Activated naive CD8-positive, alpha-beta T cell treated with anti-CD3 and anti-CD28 coated beads, Interleukin-2, amount 50 U/mL, for 24 hours (primary cell): Measurements from ENCODE around the gene FLVCR2.

Experiments used
- ATAC-seq: fragments of 150-1000 bp; cut with Tn5 transposase; one replicate; pipeline ENCODE4 v1.10.0; 2021
- DNase-seq: peaks from one replicate; pipeline ENCODE4 v3.0.0; 2021
- H3K27ac Mint-ChIP-seq: one replicate; pipeline ENCODE4 v1.8.0; 2021; ENCODE audit warnings: mild to moderate bottlenecking, mixed read lengths
- H3K27me3 Mint-ChIP-seq: one replicate; pipeline ENCODE4 v1.8.0; 2021; ENCODE audit warnings: mixed read lengths
- H3K36me3 Mint-ChIP-seq: one replicate; pipeline ENCODE4 v1.8.0; 2021; ENCODE audit warnings: low read depth, mixed read lengths
- H3K4me1 Mint-ChIP-seq: one replicate; pipeline ENCODE4 v1.8.0; 2021; ENCODE audit warnings: mixed read lengths
- H3K4me3 Mint-ChIP-seq: one replicate; pipeline ENCODE4 v1.8.0; 2021; ENCODE audit warnings: mild to moderate bottlenecking, moderate library complexity, mixed read lengths
- H3K9me3 Mint-ChIP-seq: one replicate; pipeline ENCODE4 v1.8.0; 2021; ENCODE audit warnings: mixed read lengths

FLVCR2 gene

GRCh38 chr14:75566321-75566720, 12.1 kb upstream of the FLVCR2 start:
- Mint-ChIP-seq H3K4me1 (peaks cover 78% of the 10 kb centered on the region), H3K9me3 (no peaks in the 10 kb centered on the region), H3K36me3 (peaks cover 1% of the 10 kb centered on the region), H3K27ac (peak overlapping the region; percentile 91), H3K4me3 (peak overlapping the region; percentile 44), H3K27me3 (peaks cover 3% of the 10 kb centered on the region)
- DNase-seq (peak; percentile 77), ATAC-seq (peak; percentile 90)

GRCh38 chr14:75566752-75567151, 11.7 kb upstream of the FLVCR2 start:
- Mint-ChIP-seq H3K9me3 (no peaks in the 10 kb centered on the region), H3K36me3 (peaks cover 1% of the 10 kb centered on the region), H3K27ac (peak overlapping the region; percentile 91), H3K4me3 (peak overlapping the region; percentile 44), H3K4me1 (peaks cover 78% of the 10 kb centered on the region), H3K27me3 (peaks cover 3% of the 10 kb centered on the region)
- ATAC-seq (no peak), DNase-seq (no peak)

GRCh38 chr14:75568140-75568539, 10.3 kb upstream of the FLVCR2 start:
- Mint-ChIP-seq H3K9me3 (no peaks in the 10 kb centered on the region), H3K4me1 (peaks cover 67% of the 10 kb centered on the region), H3K4me3 (no peak overlapping the region), H3K36me3 (peaks cover 1% of the 10 kb centered on the region), H3K27ac (peak overlapping the region; percentile 64), H3K27me3 (peaks cover 3% of the 10 kb centered on the region)
- DNase-seq (no peak), ATAC-seq (no peak)

- Mint-ChIP-seq H3K27me3 (peaks cover 3% of the 10 kb centered on the region), H3K4me1 (peaks cover 64% of the 10 kb centered on the region), H3K9me3 (no peaks in the 10 kb centered on the region), H3K4me3 (no peak overlapping the region), H3K27ac (no peak overlapping the region), H3K36me3 (peaks cover 1% of the 10 kb centered on the region)
- ATAC-seq: no peak
- no peak for DNase-seq
Observed at GRCh38 chr14:75568791-75569190, 9.6 kb upstream of the FLVCR2 start.

- peaks cover 3% of the 10 kb centered on the region for H3K27me3 Mint-ChIP-seq
- ATAC-seq (no peak), DNase-seq (no peak)
- H3K4me3 Mint-ChIP-seq: no peak overlapping the region
- peaks cover 1% of the 10 kb centered on the region for H3K36me3 Mint-ChIP-seq
- H3K4me1 Mint-ChIP-seq: peaks cover 53% of the 10 kb centered on the region
- no peak overlapping the region for H3K27ac Mint-ChIP-seq
- no peaks in the 10 kb centered on the region for H3K9me3 Mint-ChIP-seq
Observed at GRCh38 chr14:75570797-75571196, 7.6 kb upstream of the FLVCR2 start.

GRCh38 chr14:75572104-75572503, 6.3 kb upstream of the FLVCR2 start:
- DNase-seq: no peak
- Mint-ChIP-seq H3K27me3 (no peaks in the 10 kb centered on the region), H3K4me3 (no peak overlapping the region), H3K36me3 (peaks cover 1% of the 10 kb centered on the region), H3K9me3 (no peaks in the 10 kb centered on the region), H3K4me1 (peaks cover 47% of the 10 kb centered on the region), H3K27ac (no peak overlapping the region)
- ATAC-seq: no peak

GRCh38 chr14:75577090-75577489, 1.3 kb upstream of the FLVCR2 start:
- Mint-ChIP-seq H3K4me3 (no peak overlapping the region), H3K27me3 (peaks cover 5% of the 10 kb centered on the region), H3K36me3 (no peaks in the 10 kb centered on the region), H3K27ac (no peak overlapping the region), H3K4me1 (peaks cover 30% of the 10 kb centered on the region), H3K9me3 (no peaks in the 10 kb centered on the region)
- DNase-seq (no peak), ATAC-seq (no peak)

- peaks cover 5% of the 10 kb centered on the region for H3K27me3 Mint-ChIP-seq
- peak overlapping the region; percentile 82 for H3K4me3 Mint-ChIP-seq
- H3K4me1 Mint-ChIP-seq: peaks cover 30% of the 10 kb centered on the region
- H3K9me3 Mint-ChIP-seq: no peaks in the 10 kb centered on the region
- peak; percentile 94 for ATAC-seq
- H3K36me3 Mint-ChIP-seq: no peaks in the 10 kb centered on the region
- peak; percentile 79 for DNase-seq
- H3K27ac Mint-ChIP-seq: peak overlapping the region; percentile 82
Observed at GRCh38 chr14:75577729-75578101, 705 bp upstream of the FLVCR2 start.

GRCh38 chr14:75578786-75579337, 442 bp downstream of the FLVCR2 start:
- Mint-ChIP-seq H3K4me1 (peaks cover 30% of the 10 kb centered on the region), H3K36me3 (no peaks in the 10 kb centered on the region), H3K27ac (no peak overlapping the region), H3K9me3 (no peaks in the 10 kb centered on the region), H3K4me3 (peak overlapping the region; percentile 82), H3K27me3 (peaks cover 5% of the 10 kb centered on the region)
- ATAC-seq: no peak
- no peak for DNase-seq

GRCh38 chr14:75579338-75579864, 981 bp downstream of the FLVCR2 start:
- Mint-ChIP-seq H3K4me1 (peaks cover 30% of the 10 kb centered on the region), H3K4me3 (peak overlapping the region; percentile 82), H3K27ac (no peak overlapping the region), H3K36me3 (no peaks in the 10 kb centered on the region), H3K9me3 (no peaks in the 10 kb centered on the region), H3K27me3 (peaks cover 5% of the 10 kb centered on the region)
- DNase-seq (no peak), ATAC-seq (no peak)

- H3K4me1 Mint-ChIP-seq: peaks cover 30% of the 10 kb centered on the region
- H3K9me3 Mint-ChIP-seq: no peaks in the 10 kb centered on the region
- no peak for DNase-seq
- H3K36me3 Mint-ChIP-seq: no peaks in the 10 kb centered on the region
- no peak overlapping the region for H3K27ac Mint-ChIP-seq
- H3K27me3 Mint-ChIP-seq: peaks cover 5% of the 10 kb centered on the region
- peak overlapping the region; percentile 82 for H3K4me3 Mint-ChIP-seq
- no peak for ATAC-seq
Observed at GRCh38 chr14:75579882-75580281, 1.5 kb downstream of the FLVCR2 start.

GRCh38 chr14:75587388-75587787, 9.0 kb downstream of the FLVCR2 start:
- H3K4me1 Mint-ChIP-seq: no peaks in the 10 kb centered on the region
- H3K36me3 Mint-ChIP-seq: no peaks in the 10 kb centered on the region
- no peaks in the 10 kb centered on the region for H3K9me3 Mint-ChIP-seq
- no peaks in the 10 kb centered on the region for H3K27me3 Mint-ChIP-seq
- no peak for ATAC-seq
- no peak for DNase-seq
- no peak overlapping the region for H3K27ac Mint-ChIP-seq
- H3K4me3 Mint-ChIP-seq: no peak overlapping the region

GRCh38 chr14:75589931-75590330, 11.5 kb downstream of the FLVCR2 start:
- Mint-ChIP-seq H3K36me3 (no peaks in the 10 kb centered on the region), H3K4me1 (no peaks in the 10 kb centered on the region), H3K9me3 (peaks cover 4% of the 10 kb centered on the region), H3K4me3 (no peak overlapping the region), H3K27me3 (no peaks in the 10 kb centered on the region), H3K27ac (no peak overlapping the region)
- ATAC-seq (no peak), DNase-seq (no peak)

- no peaks in the 10 kb centered on the region for H3K27me3 Mint-ChIP-seq
Observed at GRCh38 chr14:75591331-75591946, 13.0 kb downstream of the FLVCR2 start.

GRCh38 chr14:75591987-75592575, 13.7 kb downstream of the FLVCR2 start:
- H3K36me3 Mint-ChIP-seq: no peaks in the 10 kb centered on the region
- ATAC-seq: no peak
- no peaks in the 10 kb centered on the region for H3K27me3 Mint-ChIP-seq
- no peak overlapping the region for H3K4me3 Mint-ChIP-seq
- peaks cover 4% of the 10 kb centered on the region for H3K9me3 Mint-ChIP-seq
- no peaks in the 10 kb centered on the region for H3K4me1 Mint-ChIP-seq
- no peak for DNase-seq
- no peak overlapping the region for H3K27ac Mint-ChIP-seq

More at GRCh38 chr14:75591331-75591946, 13.0 kb downstream of the FLVCR2 start:
- Mint-ChIP-seq H3K4me1 (no peaks in the 10 kb centered on the region), H3K9me3 (peaks cover 4% of the 10 kb centered on the region), H3K4me3 (no peak overlapping the region), H3K27ac (no peak overlapping the region), H3K36me3 (no peaks in the 10 kb centered on the region)
- DNase-seq (no peak), ATAC-seq (no peak)
